Activated CD8-positive, alpha-beta memory T cell treated with anti-CD3 and anti-CD28 coated beads, Interleukin-2, amount 50 U/mL, for 4 hours (primary cell): ENCODE data around the gene ABI3BP.
"Not testable (repeated sequence)": the region's sequence is repeated elsewhere in the genome, so short reads cannot be mapped to it uniquely, and the experiment has no call there.

Experiments used
- DNase-seq: peaks from one replicate; pipeline ENCODE4 v3.0.0-alpha.2; 2020

Gene ABI3BP, protein sequence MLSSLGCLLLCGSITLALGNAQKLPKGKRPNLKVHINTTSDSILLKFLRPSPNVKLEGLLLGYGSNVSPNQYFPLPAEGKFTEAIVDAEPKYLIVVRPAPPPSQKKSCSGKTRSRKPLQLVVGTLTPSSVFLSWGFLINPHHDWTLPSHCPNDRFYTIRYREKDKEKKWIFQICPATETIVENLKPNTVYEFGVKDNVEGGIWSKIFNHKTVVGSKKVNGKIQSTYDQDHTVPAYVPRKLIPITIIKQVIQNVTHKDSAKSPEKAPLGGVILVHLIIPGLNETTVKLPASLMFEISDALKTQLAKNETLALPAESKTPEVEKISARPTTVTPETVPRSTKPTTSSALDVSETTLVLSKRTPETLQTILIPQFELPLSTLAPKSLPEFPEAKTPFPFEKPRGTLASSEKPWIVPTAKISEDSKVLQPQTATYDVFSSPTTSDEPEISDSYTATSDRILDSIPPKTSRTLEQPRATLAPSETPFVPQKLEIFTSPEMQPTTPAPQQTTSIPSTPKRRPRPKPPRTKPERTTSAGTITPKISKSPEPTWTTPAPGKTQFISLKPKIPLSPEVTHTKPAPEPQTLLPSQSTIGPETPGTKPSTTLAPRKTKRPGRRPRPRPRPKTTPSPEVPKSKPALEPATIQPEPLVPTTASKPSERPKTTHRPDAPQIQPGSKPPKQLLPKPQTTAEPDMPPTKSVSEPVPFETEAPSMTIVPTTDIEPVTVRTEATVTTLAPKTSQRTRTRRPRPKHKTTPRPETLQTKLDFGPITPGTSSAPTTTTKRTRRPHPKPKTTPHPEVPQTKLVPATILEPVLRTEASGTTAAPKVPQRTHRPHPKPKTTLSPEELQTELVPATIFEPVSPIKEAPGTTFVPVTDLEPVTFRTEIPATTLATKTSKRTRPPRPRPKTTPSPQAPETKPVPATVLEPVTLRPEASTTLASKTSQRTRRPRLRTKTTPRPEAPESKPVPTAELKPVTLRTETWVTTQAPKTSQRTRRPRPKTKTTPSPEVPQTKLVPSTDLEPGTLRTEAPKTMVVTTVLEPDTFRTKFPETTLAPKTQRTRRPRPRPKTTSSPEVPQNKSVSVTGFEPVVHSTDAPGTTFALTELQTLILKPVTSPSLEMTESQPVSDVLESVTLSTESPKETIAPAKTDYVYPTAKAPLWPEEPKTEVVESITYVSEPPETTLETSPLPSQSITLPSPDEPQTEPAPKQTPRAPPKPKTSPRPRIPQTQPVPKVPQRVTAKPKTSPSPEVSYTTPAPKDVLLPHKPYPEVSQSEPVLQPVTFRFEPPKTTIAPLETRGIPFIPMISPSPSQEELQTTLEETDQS (N-terminal part only)

DNA sequence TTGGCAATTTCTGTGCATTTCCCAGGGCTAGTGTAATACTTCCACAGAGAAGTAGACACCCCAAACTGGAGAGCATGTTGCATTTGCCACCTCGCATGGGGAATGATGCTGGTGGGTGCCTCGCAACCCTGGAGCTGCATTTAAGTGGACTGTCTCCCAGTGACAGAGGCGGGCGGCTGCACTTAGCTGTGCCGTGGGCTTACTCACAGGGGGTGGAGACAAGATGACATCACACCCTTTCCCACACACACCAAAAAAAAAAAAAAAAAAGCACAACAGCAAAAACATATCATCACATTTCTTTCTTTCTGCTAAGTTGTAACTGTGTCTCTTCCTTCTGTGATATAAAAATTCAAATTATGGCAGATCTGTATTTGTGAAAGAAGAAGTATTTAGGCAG is at the start of gene ABI3BP:
ABI3BP (minus strand) TSS at position 113 of the 400 bp plus-strand sequence; CDS start at position 76, 37 bp downstream.
- DNase-seq, result no peak

DNA sequence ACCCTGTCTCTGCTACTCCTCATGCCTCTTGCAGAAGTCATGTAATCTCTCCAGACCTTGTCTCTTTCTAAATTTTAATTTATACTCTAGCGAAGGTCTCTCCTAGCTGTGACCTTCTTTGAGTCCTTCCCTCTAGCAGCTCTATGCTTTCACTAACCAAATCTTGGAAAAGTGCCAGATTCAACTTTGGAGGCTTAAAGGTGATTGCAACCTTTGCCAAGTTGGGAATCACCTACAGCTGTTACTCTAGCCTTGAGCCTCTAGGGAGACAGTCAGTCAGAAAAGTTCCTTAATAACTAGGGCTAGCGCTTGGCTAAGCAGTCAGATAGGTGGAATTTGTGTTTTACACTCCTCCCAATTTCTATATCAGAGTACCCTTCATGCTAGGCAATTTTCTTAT is 46.1 kb upstream of the ABI3BP start:
- no peak for DNase-seq

DNA sequence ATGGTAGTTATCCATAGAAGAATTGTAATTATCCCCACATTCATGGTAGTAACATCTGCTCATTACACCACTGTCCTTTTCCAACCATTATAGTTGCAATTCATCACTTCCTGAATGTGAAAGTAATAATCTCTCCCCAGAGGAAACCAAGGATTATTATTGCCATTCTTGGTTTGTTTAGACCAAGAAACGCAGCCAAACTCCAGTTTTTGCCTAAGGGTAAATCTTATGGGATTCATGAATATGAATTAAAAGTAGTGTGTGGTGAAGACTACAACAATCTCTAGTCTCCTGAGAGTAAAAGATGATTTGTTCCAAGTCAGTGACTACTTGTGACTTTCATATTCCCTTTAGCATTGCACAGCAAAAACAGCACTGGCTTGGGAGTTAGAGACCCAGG is 45.7 kb upstream of the ABI3BP start:
- DNase-seq, result no peak

DNA sequence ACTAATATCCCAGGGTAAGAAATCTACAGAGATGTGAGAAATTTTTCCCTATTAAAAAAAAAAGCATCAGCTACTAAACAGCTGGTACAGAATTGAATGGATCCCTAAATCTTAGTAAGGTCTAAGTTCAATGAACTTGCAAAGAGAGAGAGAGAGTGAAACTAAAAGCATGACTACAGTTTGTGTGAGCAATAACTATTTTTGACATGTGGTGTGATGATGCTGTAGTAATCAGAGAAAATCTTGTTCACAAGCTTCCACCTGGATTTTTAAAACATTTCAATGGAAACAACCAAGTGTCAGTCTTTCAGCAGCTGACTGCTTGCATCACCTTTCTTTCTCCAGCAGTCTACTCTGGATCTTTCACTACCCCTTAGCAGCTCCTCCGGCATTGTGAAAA is 45.2 kb upstream of the ABI3BP start:
- DNase-seq, result no peak

DNA sequence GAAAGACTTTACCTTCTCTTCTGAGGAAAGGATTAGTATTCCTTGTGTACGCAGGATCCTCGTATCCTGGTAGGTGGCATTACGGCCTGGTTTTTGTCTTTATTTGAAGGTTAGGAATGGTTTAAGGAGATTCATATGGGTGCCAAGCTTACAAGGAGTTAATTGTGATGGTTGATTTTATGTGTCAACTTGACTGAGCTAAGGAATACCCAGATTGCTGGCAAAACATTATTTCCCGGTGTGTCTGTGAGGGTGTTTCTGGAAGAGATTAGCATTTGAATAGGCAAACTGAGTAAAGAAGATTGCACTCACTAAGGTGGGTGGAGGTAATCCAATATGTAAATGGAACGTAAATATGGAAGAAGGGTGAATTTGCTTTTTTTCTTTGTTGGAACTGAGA is 44.4 kb upstream of the ABI3BP start:
- DNase-seq, result no peak

DNA sequence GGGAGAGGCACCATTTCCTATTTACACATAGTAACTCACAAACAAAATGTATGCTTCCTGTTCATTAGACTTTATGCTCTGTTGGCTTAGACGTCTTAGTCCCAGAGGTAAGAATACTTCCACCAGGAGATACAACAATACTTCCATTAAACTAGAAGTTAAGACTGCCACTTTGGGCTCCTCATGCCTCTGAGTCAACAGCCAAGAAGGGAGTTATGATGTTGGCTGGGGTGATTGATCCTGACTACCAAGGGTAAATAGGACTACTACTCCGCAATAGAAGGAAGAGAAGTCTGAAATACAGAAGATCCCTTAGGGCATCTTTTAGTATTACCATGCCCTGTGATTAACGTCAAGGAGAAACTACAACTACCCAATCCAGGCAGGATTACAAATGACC is 43.5 kb upstream of the ABI3BP start:
- no peak for DNase-seq

DNA sequence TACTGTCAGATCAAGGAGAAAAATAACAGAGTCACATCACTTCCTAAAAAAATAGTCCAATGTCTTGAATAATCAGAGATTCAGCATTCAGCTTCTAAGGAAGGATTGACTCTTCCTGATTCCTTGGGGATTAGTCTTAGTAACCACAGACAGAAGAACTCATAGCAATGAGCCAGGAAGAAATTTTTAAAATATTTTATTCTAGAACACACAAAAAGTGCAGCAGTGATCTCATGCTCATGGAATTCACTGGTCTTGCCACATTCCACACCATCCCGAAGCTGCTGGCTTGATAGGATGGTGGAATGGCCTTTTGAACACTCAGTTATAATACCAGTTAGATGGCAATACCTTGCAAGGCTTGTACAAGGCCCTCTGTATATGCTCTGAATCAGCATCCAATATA is 43.0 kb upstream of the ABI3BP start:
- no peak for DNase-seq

DNA sequence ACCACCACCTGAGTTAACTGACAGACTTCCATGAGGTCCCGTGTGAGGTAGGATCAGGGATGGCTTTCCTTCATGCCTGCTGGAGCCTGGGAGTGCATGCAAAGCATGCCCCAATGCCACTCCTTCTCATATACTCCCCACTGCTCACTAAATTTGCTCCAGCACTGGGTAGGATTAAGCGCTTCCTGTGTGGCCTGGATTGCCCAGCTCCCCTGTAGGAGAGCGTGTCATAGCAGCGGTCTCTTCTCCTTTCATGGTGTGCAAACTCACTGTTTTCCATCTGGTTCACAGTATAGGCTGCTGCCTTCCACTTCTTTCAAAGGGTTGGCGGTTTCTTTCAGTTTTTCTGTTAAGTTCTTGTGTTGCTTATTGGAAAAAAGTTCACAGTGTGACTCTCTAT is 34.1 kb upstream of the ABI3BP start:
- no peak for DNase-seq

DNA sequence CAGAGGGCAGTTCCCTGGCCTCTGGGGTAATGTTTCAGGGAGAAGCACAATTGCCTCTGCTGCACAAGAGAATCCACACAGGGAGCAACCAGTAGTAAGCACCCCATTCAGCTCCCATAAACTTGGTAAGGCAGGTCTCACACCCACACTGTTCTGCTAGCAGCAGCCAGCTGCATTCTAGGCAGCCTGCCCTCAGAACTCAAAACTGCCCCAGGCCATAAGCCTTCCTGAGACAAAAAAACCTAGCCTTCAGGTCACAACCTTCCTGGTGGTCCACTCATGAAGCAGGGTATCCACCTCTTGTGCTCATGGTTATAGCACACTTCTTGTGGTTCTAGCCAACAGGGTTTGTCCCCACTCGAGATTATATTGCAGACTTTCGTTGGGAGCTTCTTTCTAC is 33.7 kb upstream of the ABI3BP start:
- DNase-seq, result no peak

DNA sequence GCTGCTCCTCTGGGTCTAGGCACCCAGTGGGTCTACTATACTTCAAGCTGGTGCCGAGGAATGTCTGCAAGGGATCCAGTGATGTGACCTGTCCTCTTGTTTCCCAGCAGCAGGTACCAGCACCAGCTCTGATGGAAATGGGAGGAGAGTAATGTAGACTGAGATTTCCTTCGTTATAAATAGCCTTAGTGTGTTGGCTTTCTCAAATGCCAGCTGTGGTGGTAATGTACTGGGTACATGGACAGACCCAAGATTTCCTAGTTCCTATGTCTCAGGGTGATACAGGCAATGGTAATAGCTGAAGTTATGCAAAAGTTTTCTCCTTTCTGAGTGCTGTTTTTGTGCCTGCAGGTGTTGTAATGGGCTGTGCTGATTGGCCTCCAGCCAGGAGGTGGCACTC is 33.0 kb upstream of the ABI3BP start:
- no peak for DNase-seq

DNA sequence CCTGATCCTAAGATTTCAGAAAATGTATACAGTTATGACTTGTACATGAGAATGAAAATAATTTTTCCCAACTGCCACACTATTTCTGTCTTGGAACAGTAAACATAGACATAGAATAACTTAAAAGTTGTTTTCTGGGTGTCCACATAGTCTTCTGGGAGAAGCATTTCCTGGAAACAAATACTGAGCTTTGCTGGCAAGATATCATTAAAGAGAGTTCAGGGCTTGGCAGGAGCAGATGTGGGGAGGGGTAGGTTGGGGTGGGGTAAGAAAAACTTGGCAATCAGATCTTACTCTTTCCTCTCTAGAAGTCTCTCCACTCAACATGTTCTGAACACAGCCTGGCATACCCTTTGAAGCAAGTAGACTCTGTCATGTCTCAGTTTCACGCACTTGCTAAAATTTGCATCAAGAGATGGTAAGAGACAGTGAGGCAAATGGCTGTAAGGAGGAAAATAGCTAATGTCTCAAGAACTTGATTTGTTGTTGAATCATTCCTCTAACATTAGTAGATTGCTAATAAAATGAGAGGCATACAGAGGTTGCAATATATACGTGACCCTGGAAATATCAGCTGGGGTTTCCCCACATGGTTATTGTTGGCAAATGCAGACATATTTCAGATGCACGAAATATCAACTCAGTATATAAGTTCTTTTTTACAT is 27.3 kb upstream of the ABI3BP start:
- no peak for DNase-seq

DNA sequence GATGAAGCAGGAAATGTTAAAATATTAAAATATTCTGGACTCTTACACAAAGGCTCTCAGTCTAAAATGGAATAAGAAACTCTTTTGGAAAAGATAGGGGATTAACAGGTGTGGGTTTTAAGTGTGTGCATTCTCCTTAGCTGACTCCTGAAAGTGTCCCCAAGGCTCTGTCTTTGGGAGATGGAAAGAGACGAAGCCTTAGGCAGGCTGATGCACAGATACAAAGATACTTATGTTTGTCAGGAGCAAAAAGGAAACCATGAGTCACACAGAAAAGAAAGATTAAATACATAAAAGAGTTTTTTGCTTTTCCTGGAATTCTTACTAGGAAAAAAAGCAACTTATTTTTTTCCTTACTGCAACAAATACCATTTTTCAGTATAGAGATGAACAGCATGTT is 23.8 kb upstream of the ABI3BP start:
- DNase-seq, result no peak

DNA sequence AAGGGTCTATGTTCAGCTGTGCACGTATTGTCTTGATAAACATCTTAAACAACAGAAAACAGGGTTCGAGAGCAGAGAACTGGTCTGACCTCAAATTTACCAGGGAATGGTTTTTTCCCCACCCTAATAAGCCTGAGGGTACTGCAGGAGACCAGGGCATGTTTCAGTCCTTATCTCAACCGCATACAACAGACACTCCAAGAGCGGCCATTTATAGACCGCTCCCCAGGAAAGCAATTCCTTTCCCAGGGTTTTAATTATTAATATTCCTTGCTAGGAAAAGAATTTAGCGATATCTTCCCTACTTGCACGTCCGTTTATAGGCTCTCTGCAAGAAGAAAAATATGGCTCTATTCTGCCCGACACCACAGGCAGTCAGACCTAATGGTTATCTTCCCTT is 19.1 kb upstream of the ABI3BP start:
- DNase-seq, result not testable (repeated sequence)

DNA sequence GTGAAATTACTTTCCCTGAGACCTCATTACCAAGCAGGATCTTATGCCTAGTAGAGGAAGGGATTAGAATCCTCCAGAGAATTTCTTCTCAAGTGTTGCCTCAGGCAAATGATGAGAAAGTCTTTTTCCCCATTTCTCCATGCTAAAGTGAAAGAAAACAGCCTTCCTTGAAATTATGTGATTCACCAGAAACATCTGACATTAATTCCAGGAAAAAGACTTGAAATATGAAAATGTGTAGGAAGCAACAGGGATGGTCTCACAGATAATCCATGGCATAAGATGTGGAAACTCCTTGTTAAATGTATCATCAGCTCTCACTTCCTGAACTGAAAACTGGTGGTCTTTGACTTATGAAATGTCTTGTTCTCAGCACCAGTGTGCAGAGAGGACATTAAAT is 17.9 kb upstream of the ABI3BP start:
- no peak for DNase-seq

DNA sequence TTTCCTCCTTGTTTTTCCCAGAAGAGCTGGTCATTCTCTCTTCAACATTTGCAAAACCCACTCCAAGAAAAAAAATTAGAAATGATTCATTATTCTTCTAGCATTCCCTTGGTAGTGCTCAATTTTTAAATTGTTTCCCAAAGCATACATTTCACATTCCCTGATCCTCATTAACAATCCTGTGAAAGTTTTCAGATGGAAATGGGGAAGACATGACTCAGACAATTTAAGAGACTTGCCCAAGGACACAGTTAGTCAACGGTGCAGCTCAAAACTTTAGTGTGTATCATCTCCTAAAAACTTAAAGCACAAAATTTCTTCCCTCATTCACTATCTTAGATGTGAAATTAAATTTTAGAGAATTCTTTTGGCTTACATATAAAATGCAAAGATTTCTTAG is 17.1 kb upstream of the ABI3BP start:
- DNase-seq, result no peak

DNA sequence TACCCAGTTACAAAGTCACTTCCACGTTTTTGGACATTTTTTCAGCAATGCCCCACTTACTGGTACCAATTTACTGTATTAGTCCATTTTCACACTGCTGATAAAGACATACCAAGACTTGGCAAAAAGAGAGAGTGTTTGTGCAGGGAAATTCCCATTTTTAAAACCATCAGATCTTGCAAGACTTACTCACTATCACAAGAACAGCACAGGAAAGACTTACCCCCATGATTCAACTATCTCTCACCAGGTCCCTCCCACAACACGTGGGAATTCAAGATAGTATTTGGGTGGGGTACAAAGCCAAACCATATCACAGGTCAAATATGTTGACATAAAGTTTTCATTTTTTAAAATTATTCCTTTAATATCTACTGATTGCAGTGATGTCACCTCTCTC is 16.2 kb upstream of the ABI3BP start:
- no peak for DNase-seq

DNA sequence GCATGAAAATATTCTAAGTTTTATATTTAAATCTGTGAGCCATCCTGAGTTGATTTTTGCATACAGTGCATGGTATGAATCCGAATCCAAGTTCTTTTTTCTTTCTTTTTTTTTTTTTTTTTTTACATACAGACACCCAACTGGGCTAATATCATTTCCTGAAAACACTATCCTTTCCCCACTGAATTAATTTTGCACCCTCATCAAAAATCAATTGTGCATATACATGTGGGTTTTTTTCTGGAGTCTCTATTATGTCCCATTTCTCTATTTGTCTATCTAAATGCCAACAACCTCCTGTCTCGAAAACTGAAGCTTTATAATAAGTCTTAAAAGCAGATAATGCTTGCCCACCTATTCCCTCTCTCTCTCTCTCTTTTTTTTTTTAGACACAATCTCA is 5.9 kb upstream of the ABI3BP start:
- DNase-seq, result no peak

DNA sequence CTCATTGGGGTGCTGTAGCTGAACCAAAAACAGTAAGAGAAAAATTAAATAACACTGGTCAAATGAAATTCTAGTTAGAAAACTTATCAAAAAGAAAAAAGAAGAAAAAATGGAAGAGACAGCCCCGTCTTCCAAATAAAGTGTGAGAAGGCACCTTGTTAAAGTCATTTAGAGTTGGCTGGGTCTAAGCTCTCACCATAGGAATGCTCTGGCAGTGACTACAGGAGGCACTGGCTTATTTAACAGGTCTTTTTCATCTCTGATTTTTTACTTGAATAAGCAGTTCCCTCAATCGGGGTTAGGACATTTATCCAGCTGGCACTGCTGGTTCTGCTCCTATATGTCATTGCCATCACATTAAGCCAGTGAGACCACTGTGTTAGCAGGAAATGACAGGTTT is 1.6 kb upstream of the ABI3BP start:
- no peak for DNase-seq

DNA sequence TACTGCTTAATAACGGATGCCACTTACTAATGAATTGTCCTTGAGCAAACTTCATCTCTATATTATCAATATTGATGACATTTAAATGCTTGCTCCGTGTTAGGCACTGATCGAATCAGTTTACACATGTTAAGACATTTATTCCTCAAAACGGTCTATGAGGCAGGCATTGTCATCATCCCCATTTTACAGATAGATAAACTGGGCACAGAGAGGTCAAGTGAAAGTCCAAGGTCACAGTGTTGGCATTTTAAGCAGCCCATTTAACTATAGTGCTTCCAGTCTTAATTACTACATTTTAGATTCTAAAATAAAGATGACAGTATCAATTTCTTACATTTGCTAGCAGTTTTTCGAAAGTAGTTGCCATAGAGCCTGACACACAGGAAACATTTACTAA is 966 bp upstream of the ABI3BP start:
- DNase-seq, result no peak

DNA sequence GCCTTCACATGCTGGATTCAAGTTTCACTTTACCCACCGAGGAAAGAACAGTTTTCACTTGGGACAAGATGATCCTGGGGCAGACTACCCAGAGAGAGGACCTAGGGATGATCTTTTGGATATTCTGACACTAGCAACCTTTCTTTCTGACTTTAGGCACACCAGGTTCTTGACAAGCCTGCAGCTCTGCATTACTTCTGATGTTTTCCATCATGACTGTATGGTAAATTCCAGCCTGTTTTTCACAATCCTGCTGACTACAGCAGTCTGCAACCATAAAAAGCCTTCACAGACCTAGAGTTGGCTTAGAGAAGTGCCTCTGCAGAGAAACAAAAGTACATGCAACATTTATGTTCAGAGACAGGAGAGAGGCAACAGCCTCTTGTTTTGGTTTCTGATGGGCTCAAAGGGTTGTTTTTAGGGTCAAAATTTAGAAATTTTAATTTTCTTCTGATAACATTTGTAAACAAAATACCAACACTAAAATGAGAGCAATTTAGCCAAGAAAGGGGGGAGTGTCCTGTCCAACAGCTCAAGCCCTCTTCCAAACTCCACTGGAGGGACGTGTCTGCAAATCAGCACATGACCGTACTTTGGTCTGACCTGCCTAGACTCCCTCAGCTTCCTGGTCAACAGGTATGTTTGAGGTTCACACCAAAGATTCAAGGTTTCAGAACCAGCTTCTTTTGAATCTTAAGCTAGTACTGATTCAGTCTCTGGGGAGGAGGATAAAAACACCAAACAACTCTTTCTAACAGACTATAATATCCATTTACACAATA is 799 bp downstream of the ABI3BP start:
- DNase-seq, result no peak

DNA sequence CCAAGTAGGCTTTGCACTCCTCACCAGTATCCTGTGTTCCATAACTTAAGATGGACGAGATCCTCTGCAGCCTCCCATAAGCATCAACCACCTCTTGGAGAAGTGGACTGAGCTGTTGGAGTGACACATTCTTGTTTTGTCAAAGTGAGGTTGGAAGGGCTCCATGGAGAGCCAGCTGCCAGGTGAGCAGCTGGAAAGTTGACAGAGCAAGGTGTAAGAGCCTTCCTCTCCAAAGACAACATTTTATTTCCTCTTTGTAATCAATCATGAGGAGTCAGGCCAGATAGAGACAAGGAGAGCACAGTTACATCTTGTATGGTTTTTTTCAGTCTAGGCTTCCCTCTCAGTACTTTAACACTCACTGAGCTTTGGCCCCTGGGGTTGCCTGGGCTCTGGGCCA is 5.1 kb downstream of the ABI3BP start:
- DNase-seq, result no peak

DNA sequence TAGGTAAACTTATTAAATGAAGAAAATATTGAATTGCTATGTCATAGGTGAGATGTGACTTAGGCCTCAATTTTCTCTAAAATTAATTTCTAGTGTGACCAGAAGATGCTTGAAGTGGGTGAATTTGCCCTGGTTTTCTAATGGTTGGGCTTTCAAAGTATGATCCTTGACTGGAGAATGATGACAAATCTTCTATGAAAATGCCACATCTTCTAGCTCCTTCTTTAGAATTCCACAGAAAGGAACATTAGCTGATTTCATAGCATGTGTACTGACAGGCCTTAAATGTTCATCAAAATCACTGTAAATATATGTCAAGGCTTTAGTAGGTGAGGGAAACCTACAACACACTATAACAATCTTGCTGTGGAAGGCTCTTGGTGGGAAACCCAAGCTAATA is 8.9 kb downstream of the ABI3BP start:
- DNase-seq, result no peak
